Activated CD8-positive, alpha-beta memory T cell treated with anti-CD3 and anti-CD28 coated beads, Interleukin-2, amount 10 ng/mL, durations not matched to agents 7 days and 5 days (primary cell): ENCODE measurements around the gene MYLK4. TPM values are rescaled to one million over a fixed set of nuclear protein-coding genes. Genes with fewer than 3 reads are reported as not detected.

Experiments used
- ATAC-seq: fragments of 150-1000 bp; cut with Tn5 transposase; one replicate; pipeline ENCODE4 v1.10.0; 2021; ENCODE audit warnings: moderate library complexity
- CTCF ChIA-PET: fragments of 350-600 bp; sonication (Branson Sonifier 250); formaldehyde crosslinking; loops from one replicate; lab custom pipeline; 2021; ENCODE audit warnings: antibody characterized with exemption; lab: Charles Lee
- DNase-seq: peaks from one replicate; pipeline ENCODE4 v3.0.0-alpha.2; 2020
- H3K27ac Mint-ChIP-seq: one replicate; pipeline ENCODE4 v1.8.0; 2021; ENCODE audit warnings: mild to moderate bottlenecking, mixed read lengths
- H3K27me3 Mint-ChIP-seq: one replicate; pipeline ENCODE4 v1.8.0; 2021; ENCODE audit warnings: mixed read lengths
- H3K36me3 Mint-ChIP-seq: one replicate; pipeline ENCODE4 v1.8.0; 2021; ENCODE audit warnings: mild to moderate bottlenecking, mixed read lengths
- H3K4me1 Mint-ChIP-seq: one replicate; pipeline ENCODE4 v1.8.0; 2021; ENCODE audit warnings: mixed read lengths
- H3K4me3 Mint-ChIP-seq: one replicate; pipeline ENCODE4 v1.8.0; 2021; ENCODE audit warnings: mild to moderate bottlenecking, moderate library complexity, mixed read lengths
- H3K9me3 Mint-ChIP-seq: one replicate; pipeline ENCODE4 v1.8.0; 2022; ENCODE audit warnings: low read depth, mixed read lengths
- total RNA-seq, 2 experiments: library from RNA; stranded (reverse); gene quantifications; one replicate each; pipeline ENCODE4 v1.2.3, GENCODE V29; 2021

The MYLK4 gene
- total RNA-seq, 2 experiments from 2014 or later, result 0.18 to 0.23 TPM

DNA sequence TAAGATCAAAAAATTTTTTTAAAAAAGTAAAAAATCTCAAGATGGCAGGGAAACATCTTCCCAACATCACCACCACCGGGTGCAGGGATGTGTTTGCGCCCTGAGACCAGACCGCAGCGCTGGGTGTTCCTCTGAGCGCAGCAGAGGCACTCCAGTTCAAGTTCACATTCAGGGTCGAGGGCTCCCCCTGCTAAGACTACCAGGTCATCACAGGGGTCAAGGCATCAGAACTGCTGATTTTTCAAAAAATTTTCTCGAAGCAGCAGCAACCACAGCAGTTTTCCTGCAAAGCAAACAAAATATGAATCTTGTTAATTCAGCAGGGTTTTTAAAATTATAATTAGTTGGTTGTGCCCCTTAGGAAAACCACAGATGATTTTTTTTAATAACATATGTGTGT lies 83.1 kb downstream of the MYLK4 start:
- DNase-seq, result no peak
- Mint-ChIP-seq H3K36me3 (no peaks in the 10 kb centered on the region), H3K27ac (no peak overlapping the region), H3K4me3 (no peak overlapping the region), H3K4me1 (no peaks in the 10 kb centered on the region), H3K27me3 (peaks cover 16% of the 10 kb centered on the region), H3K9me3 (no peaks in the 10 kb centered on the region)
- CTCF ChIA-PET, result interaction anchor here (1.5 kb wide), 1 partner anchor 33 kb away, joined by 4 read pairs; no protein-coding TSS in a partner anchor
- no peak for ATAC-seq

GRCh38 chr6:2666906-2667575 lies 83.7 kb downstream of the MYLK4 start:
- CTCF ChIA-PET, result interaction anchor here (1.5 kb wide), 1 partner anchor 32 kb away, joined by 4 read pairs; no protein-coding TSS in a partner anchor
- DNase-seq (no peak), ATAC-seq (no peak)
- H3K27ac Mint-ChIP-seq, result no peak overlapping the region
- no peaks in the 10 kb centered on the region for H3K4me1 Mint-ChIP-seq
- no peaks in the 10 kb centered on the region for H3K9me3 Mint-ChIP-seq
- H3K4me3 Mint-ChIP-seq, result no peak overlapping the region
- no peaks in the 10 kb centered on the region for H3K36me3 Mint-ChIP-seq
- H3K27me3 Mint-ChIP-seq, result peaks cover 16% of the 10 kb centered on the region

DNA sequence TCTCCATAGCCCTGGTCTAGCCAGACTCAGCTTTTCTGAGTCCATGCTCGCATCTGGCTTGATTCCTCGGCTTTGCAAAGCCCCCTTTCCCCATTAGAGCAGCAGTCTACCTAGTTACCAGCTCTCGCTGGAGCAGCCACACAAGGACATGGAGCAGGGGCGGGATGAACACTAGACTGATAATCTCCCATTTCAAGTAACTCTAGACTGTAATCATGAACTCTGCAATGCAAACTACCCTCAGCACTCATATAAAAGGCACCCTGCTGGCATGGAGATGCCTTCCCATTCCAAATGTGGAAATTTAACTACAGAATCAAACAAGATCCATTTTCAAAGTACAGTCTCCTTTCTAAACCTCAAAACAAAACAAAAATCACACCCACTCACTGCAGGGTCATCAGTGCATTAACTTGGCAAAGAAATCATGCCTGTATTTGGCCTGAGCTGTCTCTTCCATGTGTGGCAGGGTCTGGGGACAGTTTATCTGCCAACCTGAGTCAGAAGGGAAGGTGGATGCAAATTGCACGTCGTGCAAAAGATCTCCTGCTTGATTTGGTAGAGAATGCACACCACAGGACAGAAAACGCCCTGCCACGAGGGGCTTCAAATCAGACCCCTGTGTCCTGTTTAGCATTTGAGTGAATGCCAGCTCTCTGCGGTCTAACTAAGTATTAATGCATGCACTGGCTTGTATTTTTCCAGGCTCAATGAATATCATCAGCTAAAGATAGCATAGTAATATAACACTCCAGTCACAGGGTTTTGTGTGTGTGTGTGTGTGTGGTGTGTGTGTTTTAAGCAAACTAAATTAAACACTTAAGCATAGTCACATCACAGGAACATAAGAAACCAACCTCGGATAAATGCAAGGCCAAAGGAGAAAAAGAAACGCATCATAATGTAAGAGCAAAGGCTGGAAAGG lies 85.3 kb downstream of the MYLK4 start:
- DNase-seq (no peak), ATAC-seq (no peak)
- H3K27me3 Mint-ChIP-seq, result peaks cover 14% of the 10 kb centered on the region
- H3K36me3 Mint-ChIP-seq, result no peaks in the 10 kb centered on the region
- no peaks in the 10 kb centered on the region for H3K9me3 Mint-ChIP-seq
- no peak overlapping the region for H3K27ac Mint-ChIP-seq
- no peaks in the 10 kb centered on the region for H3K4me1 Mint-ChIP-seq
- CTCF ChIA-PET, result no interaction called here
- no peak overlapping the region for H3K4me3 Mint-ChIP-seq

DNA sequence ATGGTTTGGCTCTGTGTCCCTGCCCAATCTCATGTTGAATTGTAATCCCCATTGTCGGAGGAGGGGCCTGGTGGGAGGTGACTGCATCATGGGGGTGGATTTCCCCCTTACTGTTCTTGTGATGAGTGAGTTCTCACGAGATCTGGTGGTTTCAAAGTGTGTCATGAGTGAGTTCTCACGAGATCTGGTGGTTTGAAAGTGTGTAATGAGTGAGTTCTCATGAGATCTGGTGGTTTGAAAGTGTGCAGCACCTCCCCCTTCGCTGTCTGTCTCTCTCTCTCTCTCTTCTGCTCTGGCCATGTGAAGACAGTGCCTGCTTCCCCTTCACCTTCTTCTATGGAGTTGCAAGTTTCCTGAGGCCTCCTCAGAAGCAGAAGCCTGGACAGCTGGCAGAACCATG lies 87.6 kb downstream of the MYLK4 start:
- CTCF ChIA-PET, result no interaction called here
- Mint-ChIP-seq H3K27me3 (peaks cover 14% of the 10 kb centered on the region), H3K27ac (no peak overlapping the region), H3K9me3 (no peaks in the 10 kb centered on the region), H3K4me1 (no peaks in the 10 kb centered on the region), H3K36me3 (no peaks in the 10 kb centered on the region), H3K4me3 (no peak overlapping the region)
- ATAC-seq (no peak), DNase-seq (no peak)

GRCh38 chr6:2661651-2662050 lies 89.1 kb downstream of the MYLK4 start:
- no peak overlapping the region for H3K27ac Mint-ChIP-seq

DNA sequence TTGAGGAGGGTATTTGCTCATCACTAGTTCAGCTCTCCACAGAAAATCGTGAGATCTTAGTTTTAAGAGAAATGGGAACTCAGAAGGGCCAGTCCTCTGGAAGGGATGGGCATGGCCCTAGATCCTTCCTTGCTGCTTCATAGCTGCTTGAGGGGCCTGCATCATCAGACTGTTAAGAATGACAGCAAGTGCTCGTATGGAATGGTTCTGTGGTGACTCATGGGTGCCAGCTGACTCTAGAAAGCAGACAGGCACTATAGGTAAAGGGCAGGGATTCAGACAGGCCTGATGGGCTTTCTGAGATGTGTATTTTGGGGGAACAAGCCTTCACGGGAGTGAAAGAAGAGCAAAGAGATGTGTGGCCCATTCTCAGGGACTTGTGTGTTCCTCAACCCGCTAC lies 90.8 kb downstream of the MYLK4 start:
- Mint-ChIP-seq H3K4me1 (no peaks in the 10 kb centered on the region), H3K4me3 (no peak overlapping the region), H3K36me3 (no peaks in the 10 kb centered on the region), H3K27me3 (peaks cover 17% of the 10 kb centered on the region), H3K9me3 (no peaks in the 10 kb centered on the region), H3K27ac (no peak overlapping the region)
- no peak for ATAC-seq
- CTCF ChIA-PET, result interaction anchor here (1.4 kb wide), 1 partner anchor 25 kb away, joined by 5 read pairs; no protein-coding TSS in a partner anchor
- no peak for DNase-seq

More at GRCh38 chr6:2661651-2662050, 89.1 kb downstream of the MYLK4 start:
- no peaks in the 10 kb centered on the region for H3K9me3 Mint-ChIP-seq
- H3K4me1 Mint-ChIP-seq, result no peaks in the 10 kb centered on the region
- ATAC-seq (no peak), DNase-seq (no peak)
- CTCF ChIA-PET, result interaction anchor here (1.4 kb wide), 1 partner anchor 27 kb away, joined by 5 read pairs; no protein-coding TSS in a partner anchor
- H3K4me3 Mint-ChIP-seq, result no peak overlapping the region
- H3K36me3 Mint-ChIP-seq, result no peaks in the 10 kb centered on the region
- peaks cover 13% of the 10 kb centered on the region for H3K27me3 Mint-ChIP-seq

DNA sequence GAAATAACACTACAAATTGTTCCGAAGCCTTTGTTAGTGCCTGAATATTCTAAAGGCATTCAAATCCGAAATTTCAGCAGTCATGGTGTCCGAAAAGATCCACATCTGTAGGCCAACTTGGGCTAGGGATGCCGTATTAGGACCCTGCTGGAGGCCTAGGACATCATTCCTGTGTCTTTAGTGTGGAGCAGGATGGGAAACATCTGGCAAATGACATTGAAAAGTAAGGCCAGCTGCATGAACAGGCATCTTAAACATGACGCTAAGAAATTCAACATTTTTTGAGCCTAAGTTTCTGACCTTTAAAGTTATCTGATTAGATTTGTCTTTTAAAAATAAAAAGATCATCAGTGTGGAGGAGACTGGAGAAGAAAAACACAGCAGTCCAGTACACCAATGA lies 91.3 kb downstream of the MYLK4 start:
- no peak for ATAC-seq
- CTCF ChIA-PET, result no interaction called here
- no peak for DNase-seq
- Mint-ChIP-seq H3K36me3 (no peaks in the 10 kb centered on the region), H3K4me3 (no peak overlapping the region), H3K27ac (no peak overlapping the region), H3K9me3 (no peaks in the 10 kb centered on the region), H3K4me1 (no peaks in the 10 kb centered on the region), H3K27me3 (peaks cover 16% of the 10 kb centered on the region)

- no peak for DNase-seq
- Mint-ChIP-seq H3K27me3 (peaks cover 10% of the 10 kb centered on the region), H3K9me3 (no peaks in the 10 kb centered on the region), H3K36me3 (no peaks in the 10 kb centered on the region), H3K4me3 (no peak overlapping the region), H3K4me1 (no peaks in the 10 kb centered on the region), H3K27ac (no peak overlapping the region)
- CTCF ChIA-PET, result no interaction called here
- no peak for ATAC-seq
Measured at GRCh38 chr6:2658788-2659187, 91.9 kb downstream of the MYLK4 start.

DNA sequence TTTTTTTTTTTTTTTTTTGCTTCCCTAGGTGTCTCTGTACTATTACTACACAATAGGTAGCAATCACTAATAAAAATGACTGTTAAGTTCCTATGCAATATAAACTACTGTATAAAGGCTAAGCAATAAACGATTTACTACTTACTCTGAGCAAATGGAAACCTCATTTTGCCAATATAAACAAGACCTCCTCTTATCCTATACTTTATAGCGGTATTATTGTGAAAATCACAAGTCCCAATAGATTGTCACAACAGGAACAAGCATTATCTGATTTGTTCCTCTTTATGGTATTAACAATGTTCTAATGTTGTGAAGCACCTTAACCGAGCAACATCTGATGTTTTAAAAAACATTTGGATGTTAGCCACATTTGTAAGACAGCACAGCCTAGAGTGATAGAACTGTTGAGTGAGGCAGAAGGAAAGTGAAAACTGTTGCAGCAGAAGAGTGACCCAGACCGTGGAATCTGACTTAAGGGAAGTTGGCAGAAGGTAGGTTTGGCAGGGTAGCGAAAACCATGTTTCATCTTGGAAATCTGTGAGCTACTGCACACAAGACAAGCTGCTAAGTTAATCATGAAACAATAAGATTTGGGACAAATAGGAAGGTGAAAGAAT lies 94.2 kb downstream of the MYLK4 start:
- no peak for ATAC-seq
- peaks cover 28% of the 10 kb centered on the region for H3K27me3 Mint-ChIP-seq
- CTCF ChIA-PET, result no interaction called here
- no peaks in the 10 kb centered on the region for H3K9me3 Mint-ChIP-seq
- H3K27ac Mint-ChIP-seq, result no peak overlapping the region
- no peaks in the 10 kb centered on the region for H3K4me1 Mint-ChIP-seq
- DNase-seq, result no peak
- H3K36me3 Mint-ChIP-seq, result no peaks in the 10 kb centered on the region
- H3K4me3 Mint-ChIP-seq, result no peak overlapping the region

- CTCF ChIA-PET, result no interaction called here
- H3K27me3 Mint-ChIP-seq, result peaks cover 28% of the 10 kb centered on the region
- H3K4me3 Mint-ChIP-seq, result no peak overlapping the region
- no peak overlapping the region for H3K27ac Mint-ChIP-seq
- ATAC-seq (no peak), DNase-seq (no peak)
- no peaks in the 10 kb centered on the region for H3K9me3 Mint-ChIP-seq
- H3K36me3 Mint-ChIP-seq, result no peaks in the 10 kb centered on the region
- no peaks in the 10 kb centered on the region for H3K4me1 Mint-ChIP-seq
Measured at GRCh38 chr6:2655844-2656433, 94.8 kb downstream of the MYLK4 start.

GRCh38 chr6:2653369-2654032 lies 97.2 kb downstream of the MYLK4 start:
- H3K4me3 Mint-ChIP-seq, result no peak overlapping the region
- ATAC-seq (no peak), DNase-seq (no peak)
- no peaks in the 10 kb centered on the region for H3K9me3 Mint-ChIP-seq
- no peak overlapping the region for H3K27ac Mint-ChIP-seq
- CTCF ChIA-PET, result interaction anchor here (4.2 kb wide), 1 partner anchor 19 kb away, joined by 22 read pairs; no protein-coding TSS in a partner anchor
- H3K27me3 Mint-ChIP-seq, result peaks cover 40% of the 10 kb centered on the region
- no peaks in the 10 kb centered on the region for H3K4me1 Mint-ChIP-seq
- no peaks in the 10 kb centered on the region for H3K36me3 Mint-ChIP-seq

DNA sequence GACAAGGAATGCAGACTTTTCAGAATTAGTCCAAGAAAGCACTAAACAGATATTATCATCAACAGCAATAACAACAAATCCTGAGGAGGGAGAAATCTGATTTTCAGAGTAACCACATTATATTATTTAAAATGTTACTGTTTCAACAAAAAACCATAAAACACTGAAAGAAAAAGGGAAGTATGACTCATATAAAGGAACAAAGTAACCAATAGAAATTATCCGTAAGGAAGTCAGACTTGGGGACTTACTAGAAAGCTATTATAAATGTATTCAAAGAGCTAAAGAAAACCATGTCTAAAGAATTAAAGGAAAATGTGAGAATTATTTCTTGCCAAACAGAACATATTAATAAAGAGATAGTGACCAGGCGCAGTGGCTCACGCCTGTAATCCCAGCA lies 98.1 kb downstream of the MYLK4 start:
- H3K9me3 Mint-ChIP-seq, result no peaks in the 10 kb centered on the region
- CTCF ChIA-PET, result interaction anchor here (4.2 kb wide), 1 partner anchor 18 kb away, joined by 22 read pairs; no protein-coding TSS in a partner anchor
- DNase-seq (no peak), ATAC-seq (no peak)
- H3K4me1 Mint-ChIP-seq, result no peaks in the 10 kb centered on the region
- no peak overlapping the region for H3K4me3 Mint-ChIP-seq
- H3K27me3 Mint-ChIP-seq, result peaks cover 47% of the 10 kb centered on the region
- H3K36me3 Mint-ChIP-seq, result no peaks in the 10 kb centered on the region
- H3K27ac Mint-ChIP-seq, result no peak overlapping the region
